IMR-90 (cell line): ENCODE data around the gene UBD. TPM values are rescaled to one million over a fixed set of nuclear protein-coding genes. Genes with fewer than 3 reads are reported as not detected.

Experiments
- ATAC-seq: fragments of 200-7000 bp; cut with Tn5 transposase; 2 replicates; pipeline ENCODE4 v1.9.1; 2020; ENCODE audit warnings: low read depth, mild to moderate bottlenecking, moderate library complexity
- BruUV-seq: library from RNA; stranded (reverse); fragments of 400-500 nt; replicated peaks from 2 replicates; lab custom pipeline; 2021; lab: Mats Ljungman, UMichigan
- CTCF ChIA-PET: fragments of 300-600 bp; formaldehyde crosslinking; extraction: SDS; loops from one replicate; lab custom pipeline; 2021; ENCODE audit warnings: antibody characterized with exemption; lab: Yijun Ruan, JAX
- POLR2A ChIA-PET: fragments of 300-600 bp; sonication (Branson Sonifier 250); formaldehyde crosslinking; loops from one replicate; lab custom pipeline; 2022; ENCODE audit warnings: antibody characterized with exemption; ENCODE audit not compliant: unreplicated experiment; lab: Charles Lee
- DNase-seq: peaks from one replicate; pipeline ENCODE4 v3.0.0; 2013
- H2AFZ ChIP-seq: replicated peaks from 2 replicates; pipeline ENCODE3; 2013; ENCODE audit warnings: low read length, mild to moderate bottlenecking; ENCODE audit not compliant: poor library complexity
- H2AK5ac ChIP-seq: 2 replicates; pipeline ENCODE4 v1.6.1; 2013; ENCODE audit warnings: low read depth, low read length, inconsistent platforms
- H2AK9ac ChIP-seq: replicated peaks from 2 replicates; pipeline ENCODE3; 2013; ENCODE audit warnings: mild to moderate bottlenecking, low read depth, low read length, moderate library complexity; ENCODE audit not compliant: poor library complexity
- H2BK120ac ChIP-seq: 2 replicates; pipeline ENCODE4 v1.6.1; 2013; ENCODE audit warnings: low read depth, low read length, inconsistent platforms
- H2BK15ac ChIP-seq: 3 replicates; pipeline ENCODE4 v1.6.1; 2013; ENCODE audit warnings: low read depth, low read length, inconsistent platforms
- H2BK20ac ChIP-seq: 2 replicates; pipeline ENCODE4 v1.6.1; 2013; ENCODE audit warnings: low read depth, mild to moderate bottlenecking, inconsistent platforms, low read length, moderate library complexity
- H2BK5ac ChIP-seq: 2 replicates; pipeline ENCODE4 v1.6.1; 2013; ENCODE audit warnings: mild to moderate bottlenecking, low read depth, low read length, inconsistent platforms; ENCODE audit not compliant: poor library complexity, severe bottlenecking
- H3K14ac ChIP-seq: replicated peaks from 2 replicates; pipeline ENCODE4 v1.6.1; 2013; ENCODE audit warnings: low read depth, low read length, inconsistent platforms
- H3K18ac ChIP-seq: 2 replicates; pipeline ENCODE4 v1.6.1; 2013; ENCODE audit warnings: low read depth, low read length, control low read depth
- H3K23ac ChIP-seq: 2 replicates; pipeline ENCODE4 v1.6.1; 2013; ENCODE audit warnings: low read depth, low read length, inconsistent platforms
- H3K27ac ChIP-seq: 2 replicates; pipeline ENCODE4 v1.5.1; 2013; ENCODE audit warnings: mild to moderate bottlenecking, control low read depth, low read length; ENCODE audit not compliant: insufficient read depth
- H3K27me3 ChIP-seq: 2 replicates; pipeline ENCODE4 v1.6.1; 2013; ENCODE audit warnings: low read length; ENCODE audit not compliant: control insufficient read depth, insufficient read depth
- H3K36me3 ChIP-seq: 2 replicates; pipeline ENCODE4 v1.6.1; 2013; ENCODE audit warnings: low read length, mixed read lengths; ENCODE audit not compliant: control insufficient read depth, insufficient read depth
- H3K4ac ChIP-seq: 2 replicates; pipeline ENCODE4 v1.6.1; 2013; ENCODE audit warnings: low read depth, low read length, inconsistent platforms
- H3K4me1 ChIP-seq: 2 replicates; pipeline ENCODE4 v1.6.1; 2013; ENCODE audit warnings: low read length, mixed read lengths; ENCODE audit not compliant: control insufficient read depth, insufficient read depth
- H3K4me2 ChIP-seq: 2 replicates; pipeline ENCODE4 v1.6.1; 2013; ENCODE audit warnings: low read depth, mild to moderate bottlenecking, control low read depth, low read length, moderate library complexity
- H3K4me3 ChIP-seq: 2 replicates; pipeline ENCODE4 v1.5.1; 2013; ENCODE audit warnings: low read depth, mild to moderate bottlenecking, control low read depth, low read length, moderate library complexity; ENCODE audit not compliant: insufficient read depth
- H3K56ac ChIP-seq: 2 replicates; pipeline ENCODE4 v1.6.1; 2013; ENCODE audit warnings: low read length, inconsistent platforms; ENCODE audit not compliant: insufficient read depth; ENCODE audit errors: extremely low read depth
- H3K79me1 ChIP-seq, 2 experiments: 2 replicates each; pipeline ENCODE4 v1.6.1; 2013; ENCODE audit warnings: low read length in 2 of 2, inconsistent platforms in 1 of 2, low read depth in 1 of 2
- H3K9ac ChIP-seq: 2 replicates; pipeline ENCODE4 v1.6.1; 2013; ENCODE audit warnings: low read depth, low read length, control low read depth
- H3K9me1 ChIP-seq: 2 replicates; pipeline ENCODE4 v1.6.1; 2013; ENCODE audit warnings: low read length, inconsistent platforms; ENCODE audit not compliant: insufficient read depth
- H3K9me3 ChIP-seq: 2 replicates; pipeline ENCODE4 v1.6.1; 2013; ENCODE audit warnings: low read length; ENCODE audit not compliant: control insufficient read depth, insufficient read depth
- H4K20me1 ChIP-seq: 2 replicates; pipeline ENCODE4 v1.6.1; 2013; ENCODE audit warnings: low read length, inconsistent platforms; ENCODE audit not compliant: insufficient read depth
- H4K5ac ChIP-seq: 2 replicates; pipeline ENCODE4 v1.6.1; 2013; ENCODE audit warnings: mild to moderate bottlenecking, low read depth, low read length, control low read depth
- H4K8ac ChIP-seq, 2 experiments: 2 replicates each; pipeline ENCODE4 v1.6.1; 2013; ENCODE audit warnings: low read depth in 2 of 2, low read length in 2 of 2, control low read depth in 1 of 2, inconsistent platforms in 1 of 2
- H4K91ac ChIP-seq: 2 replicates; pipeline ENCODE4 v1.6.1; 2013; ENCODE audit warnings: low read depth, low read length, inconsistent platforms; ENCODE audit not compliant: insufficient read depth
- BHLHE40 ChIP-seq: fragments of 150-350 bp; IDR thresholded peaks from 2 replicates; pipeline ENCODE4 v1.6.1; 2016; ENCODE audit warnings: mild to moderate bottlenecking, low read depth, low read length
- NFE2L2 ChIP-seq: fragments of 150-350 bp; IDR thresholded peaks from 2 replicates; pipeline ENCODE4 v1.6.1; 2016; ENCODE audit warnings: low read depth, mild to moderate bottlenecking, low read length
- SMC3 ChIP-seq: fragments of 150-350 bp; IDR thresholded peaks from 2 replicates; pipeline ENCODE4 v1.6.1; 2016; ENCODE audit warnings: low read depth, mild to moderate bottlenecking, antibody characterized with exemption, low read length, moderate library complexity
- WGBS, 2 experiments: methylation state at CpG; one replicate each; pipeline versions ENCODE4 v1.1.5 to v1.1.7; 2013; ENCODE audit warnings: missing lambda C conversion rate in 2 of 2; ENCODE audit not compliant: insufficient read length in 1 of 2; ENCODE audit errors: extremely low coverage in 2 of 2; 5-methylcytosine and 5-hydroxymethylcytosine counted together
- dilution Hi-C: fragments of 300-500 bp; cut with HindIII; formaldehyde crosslinking; loops from one replicate; pipeline ENCODE4 v1.14.3; 2018; ENCODE audit warnings: low sequenced_read_pairs; ENCODE audit not compliant: unreplicated experiment
- in situ Hi-C: fragments of 300-500 bp; cut with MboI; formaldehyde crosslinking; loops from 3 replicates; pipeline ENCODE4 v1.14.3; 2019; ENCODE audit warnings: low sequenced_read_pairs, inconsistent platforms, mixed read lengths
- intact Hi-C: fragments of 100-400 bp; cut with micrococcal nuclease; formaldehyde crosslinking; loops from 2 replicates; pipeline ENCODE4 v1.10.0; 2022
- polyA plus RNA-seq, 3 experiments: library from polyadenylated mRNA; depleted of rRNA; stranded (reverse); fragments of >200 nt; gene quantifications; 2 replicates each; pipeline ENCODE4 v1.2.3, GENCODE V29; 2012; ENCODE audit warnings: low replicate concordance in 1 of 3
- total RNA-seq: library from RNA; depleted of rRNA; stranded (reverse); fragments of >200 nt; gene quantifications from 2 replicates; pipeline ENCODE4 v1.2.3, GENCODE V29; 2012

UBD gene
- total and polyA plus RNA-seq, 2 of the 4 experiments (the other 2 are of a cell fraction) = not detected

DNA sequence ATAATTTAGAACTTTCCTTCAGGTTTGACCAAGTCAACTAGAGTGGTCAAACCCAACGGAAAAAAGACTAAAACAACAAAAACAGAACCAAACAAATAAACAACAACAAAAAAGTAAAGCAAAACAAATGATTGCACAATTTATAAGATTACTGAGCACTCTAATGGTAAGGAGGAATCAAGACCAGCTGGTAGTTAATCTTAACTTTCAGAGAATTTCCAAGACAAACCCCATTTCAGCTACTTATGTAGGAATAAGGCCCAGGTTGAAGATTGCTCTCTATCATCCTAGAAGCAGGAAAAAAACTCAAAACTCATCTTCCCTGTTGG is 34.3 kb downstream of the UBD start:
- no peak overlapping the region for H3K56ac ChIP-seq
- no peak overlapping the region for H2BK15ac ChIP-seq
- H2BK120ac ChIP-seq = no peak overlapping the region
- no peaks in the 10 kb centered on the region for H3K36me3 ChIP-seq
- H3K27me3 ChIP-seq = no peaks in the 10 kb centered on the region
- dilution Hi-C loops = no loop called here
- no peak overlapping the region for H2AK5ac ChIP-seq
- no peak for DNase-seq
- no peak overlapping the region for H3K4me3 ChIP-seq
- no peak for ATAC-seq
- H2AK9ac ChIP-seq = no peak overlapping the region
- H3K79me1 ChIP-seq = no peaks in the 10 kb centered on the region
- no peaks in the 10 kb centered on the region for H4K20me1 ChIP-seq
- no peak overlapping the region for H2AFZ ChIP-seq
- no peaks in the 10 kb centered on the region for H3K9me1 ChIP-seq
- no peak overlapping the region for H3K27ac ChIP-seq
- H3K23ac ChIP-seq = no peak overlapping the region
- no peak overlapping the region for H3K4me2 ChIP-seq
- TF ChIP-seq BHLHE40 (no peak), SMC3 (no peak), NFE2L2 (no peak)
- intact Hi-C loops = no loop called here
- no peak overlapping the region for H4K8ac ChIP-seq
- H2BK5ac ChIP-seq = no peak overlapping the region
- H3K9me3 ChIP-seq = peaks cover 2% of the 10 kb centered on the region; the same call in 1 of the 2 replicates
- H3K14ac ChIP-seq = no peak overlapping the region
- H3K4me1 ChIP-seq = no peaks in the 10 kb centered on the region
- no peak overlapping the region for H3K18ac ChIP-seq
- BruUV-seq = no TSS peak
- ChIA-PET CTCF (no interaction called here), POLR2A (no interaction called here)
- no peak overlapping the region for H3K4ac ChIP-seq
- H4K5ac ChIP-seq = no peak overlapping the region
- WGBS, 2 experiments = no CpG with 5 or more reads among the region's 1 CpG
- no peak overlapping the region for H4K91ac ChIP-seq
- H3K9ac ChIP-seq = no peak overlapping the region
- H2BK20ac ChIP-seq = no peak overlapping the region
- in situ Hi-C loops = no loop called here
